Fibroblast of skin of right quadriceps (primary cell): ENCODE results near the gene ZCCHC14.
"Not testable (repeated sequence)": the region's sequence is repeated elsewhere in the genome, so short reads cannot be mapped to it uniquely, and the experiment has no call there.

Source experiments
- DNase-seq: peaks from one replicate; pipeline ENCODE4 v3.0.0-alpha.2; 2013

The ZCCHC14 gene

GRCh38 chr16:87523605-87524004 is 30.8 kb upstream of the ZCCHC14 start:
- DNase-seq: not testable (repeated sequence)

DNA sequence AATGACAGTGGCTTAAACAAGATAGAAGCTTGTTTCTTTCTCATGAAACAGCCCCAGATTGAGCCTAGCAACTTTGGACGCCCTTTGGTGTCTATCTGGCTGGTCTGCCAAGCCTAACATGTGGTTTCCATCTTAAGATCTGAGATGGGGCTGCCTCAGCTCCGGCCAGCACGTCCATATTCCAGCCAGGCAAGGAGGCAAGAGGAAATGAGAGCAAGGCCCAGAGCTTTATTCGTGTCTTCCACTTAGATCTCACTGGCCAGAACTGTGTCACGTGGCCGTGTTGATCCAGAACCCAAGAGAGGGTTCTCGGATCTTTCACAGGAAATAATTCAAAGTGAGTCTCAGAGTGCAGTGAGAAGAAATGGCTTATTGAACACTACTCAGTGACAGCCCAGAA is 28.9 kb upstream of the ZCCHC14 start:
- not testable (repeated sequence) for DNase-seq

GRCh38 chr16:87519170-87519569 is 26.3 kb upstream of the ZCCHC14 start:
- DNase-seq: peak; percentile 40

DNA sequence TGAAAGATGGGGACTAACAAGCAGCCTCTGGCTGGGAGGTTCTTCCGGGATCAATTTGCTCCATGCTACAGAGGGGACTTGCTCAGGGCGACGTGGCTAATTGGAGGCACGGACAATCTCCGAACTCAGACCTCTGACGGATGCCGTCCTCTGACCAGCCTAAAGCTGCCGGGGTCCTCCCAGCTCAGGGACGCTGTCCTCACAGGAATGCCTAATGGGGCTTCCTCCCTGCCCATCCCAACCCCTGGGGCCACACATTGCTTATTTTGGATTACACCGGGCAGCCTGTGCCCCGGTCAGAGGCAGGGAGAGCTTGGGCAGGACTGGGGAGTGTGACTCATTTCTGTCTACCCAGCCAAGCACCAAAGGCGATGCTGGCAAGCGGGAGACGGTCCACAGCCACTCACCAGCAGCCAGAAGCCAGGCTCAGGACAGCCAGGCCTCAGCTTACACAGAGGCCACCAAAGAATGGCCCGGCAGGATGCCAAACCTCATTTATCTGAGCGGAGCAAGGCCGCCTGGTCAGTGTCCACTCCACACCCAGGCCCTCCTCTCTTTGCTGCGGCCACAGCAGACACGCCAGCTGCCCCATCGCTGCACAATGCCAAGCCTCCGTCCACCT is 25.7 kb upstream of the ZCCHC14 start:
- DNase-seq: not testable (repeated sequence)

GRCh38 chr16:87517610-87518429 is 25.0 kb upstream of the ZCCHC14 start:
- DNase-seq: peak; percentile 19

DNA sequence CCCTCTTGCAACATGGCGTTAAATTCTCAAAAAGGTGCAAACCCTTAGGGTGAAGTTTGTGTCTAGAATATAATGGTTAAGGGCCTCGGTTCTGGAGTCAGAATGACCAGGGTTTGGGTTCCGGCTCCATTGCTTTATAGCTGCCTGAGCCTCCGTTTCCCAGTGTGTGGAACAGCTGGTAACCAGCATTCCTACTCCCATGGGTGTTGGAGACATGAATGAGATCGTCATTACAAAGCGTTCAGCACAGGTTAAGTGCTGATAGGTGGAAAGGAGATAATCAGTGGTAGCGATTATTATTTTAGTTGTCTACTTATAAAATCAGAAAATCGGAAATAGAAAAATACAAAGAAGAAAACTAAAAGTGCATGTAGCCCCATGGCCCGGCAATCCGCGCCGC is 23.5 kb upstream of the ZCCHC14 start:
- no peak for DNase-seq

DNA sequence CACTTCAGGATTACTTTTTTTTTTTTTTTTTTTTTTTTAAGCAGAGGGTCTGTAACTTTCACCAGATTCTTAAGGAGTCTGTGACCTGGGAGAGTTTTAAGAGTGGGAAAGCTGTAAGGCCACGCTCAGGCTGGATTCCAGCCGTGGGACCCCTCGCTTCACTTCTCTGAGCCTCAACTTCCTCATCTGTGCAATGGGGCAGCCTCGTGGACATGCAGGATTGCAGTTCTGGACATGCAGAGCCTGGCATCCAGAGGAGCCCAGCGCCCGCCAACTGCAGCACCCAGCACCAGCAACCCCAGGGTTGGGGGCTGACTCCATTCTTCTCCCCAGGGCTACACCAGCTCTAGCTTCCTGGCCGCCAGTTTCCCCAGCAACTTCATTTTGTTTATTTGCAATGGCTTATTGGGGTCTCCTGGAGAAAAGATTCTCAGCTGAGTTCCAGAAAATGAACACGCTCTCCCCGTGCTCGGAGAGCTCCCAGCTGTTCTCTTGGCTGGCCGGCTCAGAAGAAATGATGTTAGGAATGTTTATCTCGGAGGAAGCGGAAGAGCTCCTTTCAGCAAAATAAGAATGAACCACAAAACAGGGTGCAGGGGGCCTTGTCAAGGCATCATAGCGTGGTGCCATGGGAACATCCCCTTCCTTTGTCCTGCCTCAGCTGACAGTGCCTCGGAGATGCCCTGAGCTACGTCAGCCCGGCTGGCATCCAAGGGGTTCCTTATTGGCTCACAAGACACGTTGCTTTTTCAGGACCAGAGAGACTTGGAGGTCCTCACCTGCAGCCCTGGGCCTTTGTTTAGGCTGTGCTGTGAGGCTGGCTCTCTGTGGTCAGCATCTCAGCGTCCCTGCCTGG is 22.9 kb upstream of the ZCCHC14 start:
- DNase-seq: no peak

DNA sequence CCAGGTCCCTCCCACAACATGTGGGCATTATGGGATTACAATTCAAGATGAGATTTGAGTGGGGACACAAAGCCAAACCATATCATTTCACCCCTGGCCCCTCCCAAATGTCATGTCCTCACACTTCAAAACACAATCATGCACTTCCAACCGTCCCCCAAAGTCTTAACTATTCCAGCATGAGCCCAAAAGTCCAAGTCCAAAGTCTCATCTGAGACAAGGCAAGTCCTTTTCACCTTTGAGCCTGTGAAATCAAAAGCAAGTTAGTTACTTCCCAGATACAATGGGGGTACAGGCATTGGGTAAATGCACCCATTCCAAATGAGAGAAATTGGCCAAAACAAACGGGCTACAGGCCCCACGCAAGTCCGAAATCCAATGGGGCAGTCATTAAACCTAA is 17.0 kb upstream of the ZCCHC14 start:
- DNase-seq: not testable (repeated sequence)

GRCh38 chr16:87507351-87508069 is 14.7 kb upstream of the ZCCHC14 start:
- DNase-seq: no peak

DNA sequence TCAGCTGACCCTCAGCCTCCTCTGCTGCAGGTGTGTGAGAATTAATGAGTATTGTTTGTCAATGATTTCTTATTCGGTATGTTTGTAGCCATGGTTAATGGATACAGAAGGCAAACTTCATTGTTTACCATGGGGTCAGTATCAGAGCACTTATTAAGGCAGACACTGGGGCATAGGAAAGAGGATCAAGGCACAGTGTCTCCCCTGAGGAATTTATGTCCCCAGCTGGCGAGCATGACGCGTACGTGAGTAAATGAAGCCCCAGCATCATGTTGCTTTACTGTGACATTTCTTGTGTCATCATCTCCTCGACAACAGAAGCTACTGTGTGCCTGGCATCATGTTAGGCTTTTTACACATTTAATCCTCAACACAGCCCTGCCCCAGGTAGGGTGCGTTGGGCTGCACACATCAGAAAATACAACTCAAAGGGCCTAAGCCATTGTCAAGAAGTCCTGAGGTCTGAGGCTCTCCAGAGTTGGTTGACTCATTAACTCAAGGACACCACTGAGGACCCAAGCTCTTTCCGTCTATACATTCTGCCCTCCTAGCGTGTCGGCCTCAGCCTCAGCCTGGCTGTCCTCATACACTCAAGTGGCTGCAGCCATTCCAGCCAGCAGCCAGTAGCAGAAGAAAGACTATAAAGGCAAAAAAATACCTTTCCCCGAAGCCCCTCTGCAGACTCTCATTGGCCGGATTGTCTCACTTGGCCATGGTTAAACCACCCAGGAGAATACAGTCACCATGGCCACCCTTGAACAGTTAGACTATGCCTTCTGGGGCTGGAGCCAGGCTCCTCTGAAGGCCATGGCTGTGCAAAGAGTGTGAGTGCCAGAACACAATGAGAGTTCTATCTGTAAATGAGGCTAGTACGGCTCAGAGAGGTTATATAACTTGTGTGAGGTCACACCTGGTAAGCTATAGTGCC is 13.9 kb upstream of the ZCCHC14 start:
- no peak for DNase-seq

- no peak for DNase-seq
Measured at GRCh38 chr16:87505834-87506233, 13.0 kb upstream of the ZCCHC14 start.

- not testable (repeated sequence) for DNase-seq
Measured at GRCh38 chr16:87503232-87503937, 10.6 kb upstream of the ZCCHC14 start.

DNA sequence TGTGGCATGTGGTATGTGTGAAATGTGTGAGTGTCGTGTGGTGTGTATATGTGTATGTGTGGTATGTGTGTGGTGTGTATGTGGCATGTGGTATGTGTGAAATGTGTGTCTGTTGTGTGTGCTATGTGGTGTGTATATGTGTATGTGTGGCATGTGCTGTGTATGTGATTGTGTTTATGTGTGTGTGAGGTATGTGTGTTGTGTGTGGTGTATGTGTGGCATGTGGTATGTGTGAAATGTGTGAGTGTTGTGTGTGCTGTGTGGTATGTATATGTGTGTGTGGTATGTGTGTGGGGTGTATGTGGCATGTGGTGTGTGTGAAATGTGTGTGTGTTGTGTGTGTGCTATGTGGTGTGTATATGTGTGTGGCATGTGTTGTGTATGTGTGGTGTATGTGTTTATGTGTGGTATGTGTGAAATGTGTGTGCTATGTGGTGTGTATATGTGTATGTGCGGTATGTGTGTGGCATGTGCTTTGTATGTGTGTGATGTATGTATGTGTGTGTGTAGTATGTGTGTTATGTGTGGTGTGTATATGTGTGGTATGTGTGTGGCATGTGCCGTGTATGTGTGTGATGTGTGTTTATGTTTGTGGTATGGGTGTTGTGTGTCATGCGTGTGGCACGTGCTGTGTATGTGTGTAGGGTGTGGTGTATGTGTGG is 9.6 kb upstream of the ZCCHC14 start:
- no peak for DNase-seq

- no peak for DNase-seq
Measured at GRCh38 chr16:87501117-87501516, 8.3 kb upstream of the ZCCHC14 start.

DNA sequence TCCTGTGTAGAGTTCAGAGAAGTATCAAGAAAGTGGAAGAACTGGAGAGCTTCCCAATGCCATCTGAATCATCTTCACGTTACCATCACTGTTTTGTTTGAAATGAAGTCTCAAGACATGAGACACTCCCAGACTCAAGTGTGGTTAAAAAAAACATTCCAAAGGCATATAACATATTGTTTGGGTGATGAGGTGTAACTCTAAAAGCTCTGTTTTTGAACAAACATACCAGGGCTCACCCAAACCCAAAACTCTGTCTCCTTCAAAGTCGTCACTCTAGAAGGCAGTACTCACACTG is 6.3 kb upstream of the ZCCHC14 start:
- DNase-seq: peak; percentile 81

- no peak for DNase-seq
Measured at GRCh38 chr16:87498324-87499188, 5.7 kb upstream of the ZCCHC14 start.

DNA sequence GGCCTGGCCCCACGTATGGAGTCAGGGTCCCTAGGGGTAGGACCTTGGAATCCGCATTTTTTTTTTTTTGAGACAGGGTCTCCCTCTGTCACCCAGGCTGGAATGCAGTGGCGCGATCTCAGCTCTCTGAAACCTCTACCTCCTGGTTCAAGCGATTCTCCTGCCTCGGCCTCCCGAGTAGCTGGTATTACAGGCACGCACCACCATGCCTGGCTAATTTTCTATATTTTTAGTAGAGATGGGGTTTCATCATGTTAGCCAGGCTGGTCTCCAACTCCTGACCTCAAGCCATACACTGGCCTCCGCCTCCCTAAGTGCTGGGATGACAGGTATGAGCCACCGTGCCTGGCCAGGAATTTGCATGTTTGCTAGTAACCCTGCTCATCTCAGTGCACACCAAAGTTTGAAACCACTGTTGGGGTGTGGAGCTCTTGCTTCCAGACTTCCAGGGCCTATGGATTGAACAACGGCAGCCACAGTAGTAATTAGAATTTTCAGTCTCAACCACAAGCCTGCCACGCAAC is 5.0 kb upstream of the ZCCHC14 start:
- not testable (repeated sequence) for DNase-seq

GRCh38 chr16:87497023-87497766 is 4.4 kb upstream of the ZCCHC14 start:
- DNase-seq: not testable (repeated sequence)

DNA sequence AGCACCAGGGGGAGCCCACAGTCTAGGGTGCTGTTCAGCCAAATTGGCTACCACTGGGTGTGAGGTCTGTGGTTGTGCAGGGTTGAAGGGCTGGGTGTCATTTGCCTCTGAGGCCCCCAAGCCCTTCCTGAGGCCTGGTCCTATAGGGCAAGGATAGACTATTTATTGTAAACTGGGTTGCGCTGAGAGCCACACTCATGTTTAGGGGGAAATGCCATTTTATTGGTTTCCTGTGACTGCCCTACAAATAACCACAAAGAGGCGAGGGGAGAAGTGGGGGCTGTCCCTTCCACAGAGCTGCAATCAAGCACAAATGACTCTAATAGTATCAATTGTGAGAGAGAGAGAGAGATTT is 3.6 kb upstream of the ZCCHC14 start:
- DNase-seq: no peak
